Parathyroid adenoma (tissue), 2 donors: Measurements from ENCODE around the gene COLQ.

Experiments
- H2AFZ ChIP-seq: fragments of 300-600 bp; sonication (generic); one replicate; pipeline ENCODE4 v1.7.0; 2017; ENCODE audit warnings: antibody characterized with exemption, mild to moderate bottlenecking
- H3K27ac ChIP-seq: fragments of 300-600 bp; sonication (generic); one replicate; pipeline ENCODE4 v1.7.0; 2017
- H3K27me3 ChIP-seq: fragments of 300-600 bp; sonication (generic); one replicate; pipeline ENCODE4 v1.7.0; 2017; ENCODE audit warnings: low read length; ENCODE audit not compliant: control insufficient read depth, insufficient read depth
- H3K36me3 ChIP-seq: fragments of 300-600 bp; sonication (generic); one replicate; pipeline ENCODE4 v1.7.0; 2017; ENCODE audit warnings: low read length; ENCODE audit not compliant: control insufficient read depth, insufficient read depth
- H3K4me1 ChIP-seq: fragments of 300-600 bp; sonication (generic); one replicate; pipeline ENCODE4 v1.7.0; 2017; ENCODE audit warnings: control low read depth
- H3K4me2 ChIP-seq: fragments of 300-600 bp; sonication (generic); one replicate; pipeline ENCODE4 v1.7.0; 2017; ENCODE audit warnings: low read length
- H3K4me3 ChIP-seq: fragments of 300-600 bp; sonication (generic); one replicate; pipeline ENCODE4 v1.7.0; 2017; ENCODE audit warnings: low read depth, low read length
- H3K79me2 ChIP-seq: fragments of 300-600 bp; sonication (generic); one replicate; pipeline ENCODE4 v1.7.0; 2017; ENCODE audit warnings: control low read depth
- H3K9ac ChIP-seq: fragments of 300-600 bp; sonication (generic); one replicate; pipeline ENCODE4 v1.7.0; 2017; ENCODE audit warnings: mild to moderate bottlenecking
- H3K9me3 ChIP-seq: fragments of 300-600 bp; sonication (generic); one replicate; pipeline ENCODE4 v1.7.0; 2017; ENCODE audit warnings: low read length; ENCODE audit not compliant: control insufficient read depth
- TF ChIP-seq, protein P1 (sequence below): fragments of 300-600 bp; sonication (generic); IDR thresholded peaks from one replicate; pipeline ENCODE4 v1.7.0; 2017; ENCODE audit warnings: antibody characterized with exemption, mild to moderate bottlenecking
- donor health status: primary hyperparathyroidism.

The COLQ gene

GRCh38 chr3:15512166-15512565 is 9.3 kb downstream of the COLQ start:
- Histone ChIP-seq H3K4me2 (no peak overlapping the region), H3K9me3 (no peaks in the 10 kb centered on the region), H3K9ac (no peak overlapping the region), H3K27me3 (no peaks in the 10 kb centered on the region), H3K27ac (no peak overlapping the region), H3K79me2 (no peaks in the 10 kb centered on the region), H3K36me3 (no peaks in the 10 kb centered on the region), H3K4me1 (peaks cover 3% of the 10 kb centered on the region), H3K4me3 (no peak overlapping the region), H2AFZ (peak overlapping the region; percentile 45)
- TF ChIP-seq, protein P1, sequence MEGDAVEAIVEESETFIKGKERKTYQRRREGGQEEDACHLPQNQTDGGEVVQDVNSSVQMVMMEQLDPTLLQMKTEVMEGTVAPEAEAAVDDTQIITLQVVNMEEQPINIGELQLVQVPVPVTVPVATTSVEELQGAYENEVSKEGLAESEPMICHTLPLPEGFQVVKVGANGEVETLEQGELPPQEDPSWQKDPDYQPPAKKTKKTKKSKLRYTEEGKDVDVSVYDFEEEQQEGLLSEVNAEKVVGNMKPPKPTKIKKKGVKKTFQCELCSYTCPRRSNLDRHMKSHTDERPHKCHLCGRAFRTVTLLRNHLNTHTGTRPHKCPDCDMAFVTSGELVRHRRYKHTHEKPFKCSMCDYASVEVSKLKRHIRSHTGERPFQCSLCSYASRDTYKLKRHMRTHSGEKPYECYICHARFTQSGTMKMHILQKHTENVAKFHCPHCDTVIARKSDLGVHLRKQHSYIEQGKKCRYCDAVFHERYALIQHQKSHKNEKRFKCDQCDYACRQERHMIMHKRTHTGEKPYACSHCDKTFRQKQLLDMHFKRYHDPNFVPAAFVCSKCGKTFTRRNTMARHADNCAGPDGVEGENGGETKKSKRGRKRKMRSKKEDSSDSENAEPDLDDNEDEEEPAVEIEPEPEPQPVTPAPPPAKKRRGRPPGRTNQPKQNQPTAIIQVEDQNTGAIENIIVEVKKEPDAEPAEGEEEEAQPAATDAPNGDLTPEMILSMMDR, result no peak

GRCh38 chr3:15511156-15511555 is 10.3 kb downstream of the COLQ start:
- H3K4me2 ChIP-seq, result no peak overlapping the region
- no peaks in the 10 kb centered on the region for H3K79me2 ChIP-seq
- no peak overlapping the region for H3K27ac ChIP-seq
- H3K36me3 ChIP-seq, result no peaks in the 10 kb centered on the region
- TF ChIP-seq, protein P1, result no peak
- no peak overlapping the region for H3K4me3 ChIP-seq
- H3K4me1 ChIP-seq, result peaks cover 3% of the 10 kb centered on the region
- no peaks in the 10 kb centered on the region for H3K27me3 ChIP-seq
- no peaks in the 10 kb centered on the region for H3K9me3 ChIP-seq
- H2AFZ ChIP-seq, result no peak overlapping the region
- H3K9ac ChIP-seq, result no peak overlapping the region

GRCh38 chr3:15510493-15510892 is 11.0 kb downstream of the COLQ start:
- Histone ChIP-seq H3K4me1 (peaks cover 3% of the 10 kb centered on the region), H3K9ac (no peak overlapping the region), H2AFZ (no peak overlapping the region), H3K9me3 (no peaks in the 10 kb centered on the region), H3K4me2 (no peak overlapping the region), H3K36me3 (no peaks in the 10 kb centered on the region), H3K27ac (no peak overlapping the region), H3K4me3 (no peak overlapping the region), H3K79me2 (no peaks in the 10 kb centered on the region), H3K27me3 (no peaks in the 10 kb centered on the region)
- TF ChIP-seq, protein P1, result no peak

DNA sequence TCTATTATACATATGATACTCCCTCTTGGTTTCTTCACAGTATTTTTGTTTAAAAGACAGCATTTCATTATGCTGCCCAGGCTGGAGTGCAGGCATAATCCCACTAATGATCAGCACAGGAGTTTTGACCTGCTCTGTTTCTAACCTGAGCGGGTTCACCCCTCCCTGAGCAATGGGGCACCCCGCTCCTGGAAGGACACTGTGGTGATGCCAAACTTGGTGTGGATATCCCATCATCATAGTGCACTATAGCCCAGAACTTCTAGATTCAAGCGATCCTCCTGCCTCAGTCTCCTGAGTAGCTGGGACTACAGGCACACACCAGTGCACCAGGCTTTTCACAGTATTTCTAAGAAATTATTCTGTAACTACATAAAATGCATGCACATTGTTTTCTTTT is 14.9 kb downstream of the COLQ start:
- no peaks in the 10 kb centered on the region for H3K36me3 ChIP-seq
- H2AFZ ChIP-seq, result no peak overlapping the region
- H3K9me3 ChIP-seq, result no peaks in the 10 kb centered on the region
- H3K4me2 ChIP-seq, result no peak overlapping the region
- TF ChIP-seq, protein P1, result no peak
- no peak overlapping the region for H3K9ac ChIP-seq
- no peak overlapping the region for H3K27ac ChIP-seq
- no peaks in the 10 kb centered on the region for H3K4me1 ChIP-seq
- H3K79me2 ChIP-seq, result no peaks in the 10 kb centered on the region
- H3K27me3 ChIP-seq, result no peaks in the 10 kb centered on the region
- no peak overlapping the region for H3K4me3 ChIP-seq

- no peak overlapping the region for H2AFZ ChIP-seq
- TF ChIP-seq, protein P1, result no peak
- H3K27ac ChIP-seq, result no peak overlapping the region
- H3K9ac ChIP-seq, result no peak overlapping the region
- H3K4me3 ChIP-seq, result no peak overlapping the region
- H3K79me2 ChIP-seq, result no peaks in the 10 kb centered on the region
- H3K9me3 ChIP-seq, result no peaks in the 10 kb centered on the region
- H3K4me2 ChIP-seq, result no peak overlapping the region
- H3K36me3 ChIP-seq, result no peaks in the 10 kb centered on the region
- H3K4me1 ChIP-seq, result no peaks in the 10 kb centered on the region
- H3K27me3 ChIP-seq, result no peaks in the 10 kb centered on the region
Measured at GRCh38 chr3:15505479-15506165, 15.9 kb downstream of the COLQ start.
